T follicular helper cell (primary cell): Measurements from ENCODE around the gene NKAIN1.
"Not testable (repeated sequence)": the region's sequence is repeated elsewhere in the genome, so short reads cannot be mapped to it uniquely, and the experiment has no call there.

ENCODE experiments used
- DNase-seq: peaks from one replicate; pipeline ENCODE4 v3.0.0-alpha.2; 2020; ENCODE audit warnings: low read depth
- total RNA-seq, 2 experiments: gene quantifications; one replicate each; lab custom pipeline; 2026; lab: John Stamatoyannopoulos, UW

Gene NKAIN1
- total RNA-seq, result 0 reads per million in 2 experiments

DNA sequence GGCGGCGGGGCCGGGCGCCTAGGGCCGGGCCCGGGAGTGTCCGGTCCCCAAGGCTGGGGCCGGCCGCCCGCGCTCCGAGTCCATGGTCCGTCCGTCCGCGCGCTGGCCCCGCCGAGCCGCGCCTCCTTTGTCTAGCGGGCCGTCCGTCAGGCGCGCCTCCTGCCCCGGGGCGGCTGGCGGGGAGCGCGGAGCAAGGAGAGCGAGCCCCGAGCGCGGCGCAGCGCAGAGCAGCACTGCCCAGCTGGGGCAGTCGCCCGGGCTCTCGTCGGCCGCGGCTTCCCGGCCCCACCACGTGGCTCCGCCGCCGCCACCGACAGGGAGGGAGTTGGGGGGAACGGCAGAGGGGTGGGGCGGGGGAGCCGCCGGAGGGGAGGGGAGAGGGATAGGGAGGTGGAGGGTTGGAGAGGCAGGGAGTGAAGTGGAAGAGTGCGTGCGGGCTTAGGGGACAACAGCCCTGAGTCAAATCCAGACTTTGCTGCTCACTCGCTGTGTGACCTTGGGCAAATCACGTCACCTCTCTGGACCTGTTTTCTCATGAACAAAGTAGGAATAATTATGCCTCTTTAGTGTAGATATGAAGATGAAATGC is at the start of gene NKAIN1:
NKAIN1 (minus strand) TSS at position 235 of the 589 bp plus-strand sequence. CDS start 340 bp downstream, outside the sequence.
- DNase-seq, result no peak

DNA sequence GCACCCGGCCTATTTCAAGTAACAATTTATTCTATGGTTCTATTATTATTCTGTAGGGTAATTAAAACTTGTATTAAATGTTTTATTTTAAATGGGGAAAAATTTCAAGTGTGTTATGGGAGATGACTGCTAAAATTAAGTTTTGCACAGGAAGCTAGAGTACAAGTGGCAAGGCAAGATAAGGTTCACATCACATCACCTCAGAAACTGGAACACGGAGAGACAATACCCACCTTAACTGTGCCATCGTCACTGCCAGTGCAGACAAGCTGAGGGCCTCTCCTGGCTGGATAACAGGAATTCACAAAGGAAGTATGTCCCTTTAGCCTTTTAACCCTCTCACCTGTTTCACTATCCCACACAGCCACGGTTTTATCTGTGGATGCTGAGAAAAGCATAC is 49.3 kb upstream of the NKAIN1 start:
- no peak for DNase-seq

DNA sequence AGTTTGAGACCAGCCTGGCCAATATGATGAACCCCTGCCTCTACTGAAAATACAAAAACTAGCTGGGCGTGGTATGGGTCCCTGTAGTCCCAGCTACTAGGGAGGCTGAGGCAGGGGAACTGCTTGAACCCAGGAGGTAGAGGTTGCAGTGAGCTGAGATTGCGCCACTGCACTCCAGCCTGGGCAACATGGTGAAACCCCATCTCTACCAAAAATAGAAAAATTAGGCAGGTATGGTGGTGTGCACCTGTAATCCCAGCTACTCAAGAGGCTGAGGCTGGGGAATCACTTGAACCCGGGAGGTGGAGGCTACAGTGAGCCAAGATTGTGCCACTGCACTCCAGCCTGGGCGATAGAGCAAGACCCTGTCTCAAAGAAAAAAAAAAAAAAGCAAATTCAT is 48.1 kb upstream of the NKAIN1 start:
- DNase-seq, result not testable (repeated sequence)

DNA sequence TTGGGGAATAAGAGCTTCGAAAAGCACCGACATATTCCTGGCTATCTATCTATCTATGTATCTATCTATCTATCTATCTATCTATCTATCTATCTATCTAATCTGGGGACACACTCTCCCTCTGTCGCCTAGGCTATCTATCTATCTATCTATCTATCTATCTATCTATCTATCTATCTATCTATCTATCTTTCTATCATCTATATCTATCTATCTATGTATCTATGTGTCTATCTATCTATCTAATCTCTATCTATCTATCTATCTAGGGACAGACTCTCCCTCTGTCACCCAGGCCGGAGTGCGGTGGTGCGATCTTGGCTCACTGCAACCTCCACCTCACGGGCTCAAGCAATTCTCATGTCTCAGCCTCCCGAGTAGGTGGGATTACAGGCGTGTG is 42.7 kb upstream of the NKAIN1 start:
- DNase-seq, result not testable (repeated sequence)

GRCh38 chr1:31273619-31274018 is 33.9 kb upstream of the NKAIN1 start:
- no peak for DNase-seq

- DNase-seq, result no peak
These were observed 32.7 kb upstream of the NKAIN1 start for GRCh38 chr1:31272369-31272768.

DNA sequence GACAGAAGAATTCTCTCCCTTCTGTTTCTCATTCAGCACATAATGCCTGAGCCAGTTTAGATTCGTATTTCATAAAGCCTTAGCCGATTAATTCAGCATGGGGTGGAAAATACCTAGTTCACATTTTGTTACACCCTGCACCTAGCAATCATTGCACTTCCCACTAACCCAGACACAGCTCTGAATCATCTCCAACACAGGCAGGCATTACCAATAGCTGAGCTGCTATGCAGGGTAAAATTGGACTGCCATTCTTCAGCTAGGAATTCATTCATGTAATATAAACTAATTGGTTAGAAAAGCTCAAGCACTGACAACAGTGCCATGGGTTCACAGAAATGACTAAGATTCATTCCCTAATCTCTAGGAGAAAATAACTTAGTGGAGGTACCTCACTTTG is 26.9 kb upstream of the NKAIN1 start:
- no peak for DNase-seq

DNA sequence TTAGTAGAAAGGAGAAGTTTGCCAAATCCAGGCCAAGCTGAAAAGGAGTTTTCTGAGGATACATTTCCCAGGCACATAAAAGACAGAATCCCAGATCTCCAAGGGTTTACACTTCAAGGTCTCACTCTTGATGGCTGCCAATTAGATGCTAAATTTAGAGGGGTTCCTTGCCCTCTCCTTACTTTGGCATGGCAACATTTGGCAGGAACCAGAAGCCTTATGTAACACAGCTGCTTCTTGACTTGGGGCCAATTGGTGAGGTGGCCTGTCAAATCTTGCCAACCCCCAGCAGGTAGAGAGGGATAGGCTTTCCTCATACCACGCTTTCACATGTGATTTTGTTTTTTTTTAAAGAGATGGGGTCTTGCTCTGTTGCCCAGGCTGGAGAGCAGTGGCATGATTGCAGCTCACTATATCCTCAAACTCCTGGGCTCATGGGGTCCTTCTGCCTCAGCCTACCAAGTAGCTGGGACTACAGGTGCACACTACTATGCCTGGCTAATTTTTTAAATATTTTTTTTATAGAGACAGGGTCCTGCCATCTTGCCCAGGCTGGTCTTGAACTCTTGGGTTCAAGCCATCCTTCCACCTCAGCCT is 25.2 kb upstream of the NKAIN1 start:
- DNase-seq, result no peak

DNA sequence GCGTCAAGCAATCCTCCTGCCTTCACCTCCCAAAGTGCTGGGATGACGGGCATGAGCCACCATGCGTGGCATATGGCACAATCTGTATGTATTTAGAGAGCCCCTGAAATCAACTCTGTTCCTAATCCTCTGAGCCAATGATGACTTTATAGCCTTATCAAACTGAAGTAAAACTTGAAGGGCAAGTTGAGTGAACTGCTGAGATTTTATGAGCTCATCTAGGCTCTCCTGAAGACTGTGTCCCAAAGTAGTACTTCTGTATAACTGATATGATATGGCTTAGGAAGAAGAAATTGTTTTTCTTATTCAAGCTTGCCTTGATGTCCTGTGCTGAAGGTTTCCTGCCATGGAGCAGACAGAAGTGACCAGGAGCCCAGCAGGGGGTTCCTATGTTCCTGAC is 23.7 kb upstream of the NKAIN1 start:
- DNase-seq, result no peak

DNA sequence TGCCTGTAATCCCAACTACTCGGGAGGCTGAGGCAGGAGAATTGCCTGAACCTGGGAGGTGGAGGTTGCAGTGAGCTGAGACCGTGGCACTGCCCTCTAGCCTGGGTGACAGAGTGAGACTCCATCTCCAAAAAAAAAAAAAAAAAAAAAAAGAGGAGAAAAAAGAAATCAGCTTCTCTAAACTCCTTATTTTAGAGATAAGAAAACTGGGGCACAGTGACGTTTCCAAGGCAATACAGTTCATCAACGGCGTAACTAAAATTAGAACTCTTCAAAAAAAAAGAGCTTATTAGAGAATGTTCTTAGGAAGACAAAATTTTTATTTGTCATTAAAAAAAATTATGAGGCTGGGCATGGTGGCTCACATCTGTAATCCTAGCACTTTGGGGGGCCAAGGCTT is 22.7 kb upstream of the NKAIN1 start:
- DNase-seq, result not testable (repeated sequence)

DNA sequence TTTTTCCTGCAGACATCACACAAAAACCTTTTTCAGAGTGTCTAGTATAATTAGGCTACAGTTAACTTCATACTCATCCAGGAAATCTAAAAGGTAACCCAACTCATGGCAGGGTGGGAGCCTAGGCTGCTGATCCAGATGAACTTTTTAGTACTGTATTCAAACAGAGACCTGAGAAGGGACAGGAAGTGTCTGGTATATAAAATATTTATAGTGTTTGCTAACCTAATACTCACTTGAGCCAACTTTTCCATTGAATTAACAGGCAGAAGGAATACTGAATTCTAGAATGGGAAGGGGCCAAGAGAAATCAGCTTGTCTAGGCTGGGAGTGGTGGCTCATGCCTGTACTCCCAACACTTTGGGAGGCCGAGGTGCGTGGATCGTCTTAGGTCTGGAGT is 22.2 kb upstream of the NKAIN1 start:
- no peak for DNase-seq

GRCh38 chr1:31259746-31260145 is 20.1 kb upstream of the NKAIN1 start:
- no peak for DNase-seq

DNA sequence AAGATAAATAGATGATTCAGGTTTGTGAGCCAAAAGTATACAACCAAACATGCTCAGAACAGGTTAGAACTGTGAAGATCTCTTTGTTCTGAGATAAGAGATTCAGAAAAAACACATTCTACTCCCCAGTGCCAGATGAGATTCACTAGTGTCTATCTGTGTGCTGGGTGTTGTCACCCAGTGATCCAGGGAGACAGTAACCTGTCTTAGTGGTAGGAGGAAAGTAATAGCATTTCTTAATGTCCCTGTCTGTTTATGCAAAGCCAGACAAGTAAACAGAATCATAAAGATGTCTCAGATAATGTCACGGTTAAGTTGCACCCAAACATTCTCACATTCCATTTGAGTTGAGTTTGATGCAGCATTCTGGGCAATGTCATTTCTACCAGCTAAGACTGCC is 18.9 kb upstream of the NKAIN1 start:
- DNase-seq, result no peak

DNA sequence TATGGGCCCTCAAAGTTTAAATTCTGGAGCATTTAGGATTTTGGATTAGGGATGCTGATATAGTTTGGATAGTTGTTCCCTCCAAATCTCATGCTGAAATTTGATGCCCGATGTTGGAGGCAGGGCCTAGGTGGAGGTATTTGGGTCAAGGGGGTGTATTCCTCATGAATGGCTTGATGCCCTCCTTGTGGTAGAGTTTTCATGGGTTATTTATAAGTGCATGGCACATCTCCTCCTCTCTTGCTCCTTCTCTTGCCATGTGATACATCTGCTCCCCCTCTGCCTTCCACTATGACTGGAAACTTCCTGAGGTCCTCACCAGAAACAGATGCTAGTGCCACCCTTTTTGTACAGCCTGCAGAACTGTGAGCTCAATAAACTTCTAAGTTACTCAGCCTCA is 17.5 kb upstream of the NKAIN1 start:
- no peak for DNase-seq

- DNase-seq, result no peak
These were observed 10.2 kb upstream of the NKAIN1 start for GRCh38 chr1:31249854-31250253.

GRCh38 chr1:31248276-31248675 is 8.6 kb upstream of the NKAIN1 start:
- no peak for DNase-seq

DNA sequence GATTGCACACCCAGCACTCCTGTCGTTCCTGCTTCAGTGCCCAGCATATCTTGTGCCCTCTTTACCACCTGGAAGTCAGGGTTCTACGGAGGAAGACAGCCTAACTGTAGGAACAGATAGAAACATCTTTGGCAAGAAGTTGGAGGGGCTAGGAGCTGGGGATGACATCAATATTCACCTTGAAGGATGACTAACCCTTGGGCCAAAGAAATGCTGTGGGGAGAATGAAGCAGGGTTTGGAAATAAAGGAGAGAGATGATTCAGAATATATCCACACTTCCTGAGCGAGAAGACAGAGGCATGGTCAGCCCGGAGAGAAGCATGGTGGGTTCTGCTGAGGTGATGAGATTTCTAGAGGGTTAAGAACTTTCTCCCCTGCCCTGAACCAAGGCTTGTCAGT is 4.6 kb upstream of the NKAIN1 start:
- DNase-seq, result no peak

- DNase-seq, result no peak
These were observed 4.0 kb upstream of the NKAIN1 start for GRCh38 chr1:31243501-31244286.

DNA sequence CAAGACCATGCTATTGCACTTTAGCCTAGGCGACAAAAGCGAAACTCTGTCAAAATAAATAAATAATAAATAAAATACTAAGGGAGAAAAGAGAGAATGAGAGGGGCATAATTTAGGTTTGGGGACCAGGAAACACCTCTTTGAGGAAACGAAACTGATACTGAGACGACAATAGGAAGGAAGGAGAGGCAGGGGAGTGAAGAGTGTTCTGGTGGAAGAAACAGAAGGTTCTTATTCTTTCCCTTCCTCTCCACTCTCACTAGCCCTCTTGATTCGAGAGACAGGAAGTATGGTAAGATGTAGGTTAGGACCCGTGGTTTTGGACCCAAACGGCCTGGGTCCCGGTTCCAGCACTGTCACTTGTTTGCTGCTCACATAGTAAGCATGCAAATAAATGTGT is 1.6 kb upstream of the NKAIN1 start:
- DNase-seq, result no peak

GRCh38 chr1:31238986-31239613 is 587 bp downstream of the NKAIN1 start:
- no peak for DNase-seq

DNA sequence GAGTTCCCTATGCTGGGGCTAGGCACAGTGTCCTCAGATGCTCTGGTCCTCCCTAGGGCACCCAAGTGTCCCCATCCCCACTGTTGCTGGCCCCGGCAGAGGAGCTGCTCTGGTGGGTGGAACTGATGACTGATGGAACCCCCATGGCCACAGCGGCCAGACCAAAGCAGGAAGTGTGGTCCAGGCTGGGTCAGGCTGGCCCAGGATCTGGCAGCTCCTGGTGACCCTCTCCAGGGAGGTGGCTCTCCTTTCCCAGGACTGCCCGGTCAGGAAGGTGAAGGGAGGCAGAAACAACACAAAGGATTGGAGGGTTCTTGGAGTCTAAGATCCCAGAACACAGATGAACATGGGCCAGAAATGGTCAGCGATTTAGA is 1.1 kb downstream of the NKAIN1 start:
- DNase-seq, result no peak

DNA sequence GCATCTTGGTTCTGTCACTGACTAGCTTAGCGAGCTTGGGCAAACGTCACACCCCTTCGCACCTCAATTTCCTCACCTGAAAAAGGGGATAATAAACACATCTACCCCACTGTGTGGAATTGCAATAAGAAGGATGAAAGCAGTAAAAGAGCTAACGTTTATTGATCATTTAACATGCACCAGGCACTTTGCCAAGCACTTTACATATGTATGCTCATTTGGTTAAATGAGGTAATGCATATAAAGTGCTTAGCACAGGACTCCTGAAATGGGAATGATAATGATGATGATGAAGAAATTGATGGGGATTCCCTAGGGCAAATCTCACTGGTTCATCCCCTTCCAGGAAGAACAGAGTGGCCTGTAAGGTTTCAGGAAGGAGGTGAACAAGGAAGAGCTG is 4.8 kb downstream of the NKAIN1 start:
- no peak for DNase-seq
